ENCODE data around the gene SPC24.

GRCh38 chr19:11106477-11106876 is 49.1 kb downstream of the SPC24 start:
- TF ChIP-seq POLR2A (IDR thresholded peaks at IDR 0.05; ENCODE audit: low read depth) (no peak), POLR2AphosphoS5 (IDR thresholded peaks at IDR 0.05) (peak in 1 of 2 donors; percentile 25), CTCF (IDR thresholded peaks at IDR 0.05) (no peak)
